Hepatocyte (in vitro differentiated cells): ENCODE results near the gene PLEKHF1. TPM values are rescaled to one million over a fixed set of nuclear protein-coding genes. Genes with fewer than 3 reads are reported as not detected.

Experiments
- DNase-seq: peaks from one replicate; pipeline ENCODE4 v3.0.0-alpha.2; 2016; ENCODE audit warnings: low spot score
- H2AFZ ChIP-seq: fragments of 200-600 bp; sonication (generic); 2 replicates; pipeline ENCODE4 v1.6.0; 2016; ENCODE audit warnings: antibody characterized with exemption, mild to moderate bottlenecking
- H3K27ac ChIP-seq: fragments of 200-600 bp; sonication (generic); 2 replicates; pipeline ENCODE4 v1.5.1; 2016; ENCODE audit warnings: mild to moderate bottlenecking
- H3K27me3 ChIP-seq: fragments of 200-600 bp; sonication (generic); 2 replicates; pipeline ENCODE4 v1.6.1; 2016
- H3K36me3 ChIP-seq: fragments of 200-600 bp; sonication (generic); replicated peaks from 2 replicates; pipeline ENCODE4 v1.5.1; 2016; ENCODE audit warnings: low read depth; ENCODE audit not compliant: insufficient read depth
- H3K4me1 ChIP-seq: fragments of 200-600 bp; sonication (generic); 2 replicates; pipeline ENCODE4 v1.5.1; 2016; ENCODE audit warnings: mild to moderate bottlenecking, moderate library complexity; ENCODE audit not compliant: insufficient read depth
- H3K4me2 ChIP-seq: fragments of 200-600 bp; sonication (generic); 2 replicates; pipeline ENCODE4 v1.6.0; 2016
- H3K4me3 ChIP-seq: fragments of 200-600 bp; sonication (generic); 2 replicates; pipeline ENCODE4 v1.5.1; 2016; ENCODE audit warnings: mild to moderate bottlenecking
- H3K79me2 ChIP-seq: fragments of 200-600 bp; sonication (generic); 2 replicates; pipeline ENCODE4 v1.6.0; 2017; ENCODE audit warnings: mild to moderate bottlenecking
- H3K9me2 ChIP-seq: fragments of 200-600 bp; sonication (generic); replicated peaks from 2 replicates; pipeline ENCODE4 v1.6.0; 2017; ENCODE audit warnings: mild to moderate bottlenecking; ENCODE audit not compliant: insufficient read depth
- H3K9me3 ChIP-seq: fragments of 200-600 bp; sonication (generic); 2 replicates; pipeline ENCODE4 v1.5.1; 2016; ENCODE audit warnings: low read depth, mild to moderate bottlenecking
- H4K20me1 ChIP-seq: fragments of 200-600 bp; sonication (generic); 2 replicates; pipeline ENCODE4 v1.6.0; 2016; ENCODE audit warnings: mild to moderate bottlenecking; ENCODE audit not compliant: insufficient read depth, poor library complexity, severe bottlenecking
- CTCF ChIP-seq: fragments of 200-600 bp; sonication (generic); IDR thresholded peaks from 2 replicates; pipeline ENCODE4 v1.5.1; 2016; ENCODE audit warnings: antibody characterized with exemption, mild to moderate bottlenecking; ENCODE audit not compliant: poor library complexity
- EZH2 ChIP-seq: fragments of 200-600 bp; sonication (generic); IDR thresholded peaks from 2 replicates; pipeline ENCODE4 v1.6.1; 2016; ENCODE audit warnings: antibody characterized with exemption, mild to moderate bottlenecking, borderline replicate concordance
- EZH2phosphoT487 ChIP-seq: fragments of 200-600 bp; sonication (generic); IDR thresholded peaks from one replicate; pipeline ENCODE4 v1.6.1; 2018; ENCODE audit warnings: antibody characterized with exemption, mild to moderate bottlenecking, low read depth, moderate library complexity; ENCODE audit not compliant: unreplicated experiment, severe bottlenecking
- WGBS: methylation state at CpG from one replicate; pipeline ENCODE4 v1.1.6; 2016; ENCODE audit warnings: low lambda C conversion rate; ENCODE audit errors: missing lambda C conversion rate; 5-methylcytosine and 5-hydroxymethylcytosine counted together
- polyA plus RNA-seq: library from polyadenylated mRNA; unstranded; fragments of >200 nt; fragmentation: Nextera tagmentation; extraction: Ambion mirVana; gene quantifications from 2 replicates; pipeline ENCODE4 v1.2.1, GENCODE V29; 2016
- total RNA-seq: library from RNA; depleted of rRNA; stranded (reverse); fragments of >200 nt; gene quantifications from 2 replicates; pipeline ENCODE4 v1.2.3, GENCODE V29; 2014

The PLEKHF1 gene
- total and polyA plus RNA-seq, 2 experiments from 2014 or later: 2.4 to 2.7 TPM

GRCh38 chr19:29667387-29667783 is 2.1 kb downstream of the PLEKHF1 start:
- Histone ChIP-seq H3K4me1 (peaks cover 31% of the 10 kb centered on the region), H3K79me2 (no peaks in the 10 kb centered on the region), H3K9me2 (no peaks in the 10 kb centered on the region), H3K36me3 (no peaks in the 10 kb centered on the region), H3K9me3 (no peaks in the 10 kb centered on the region), H3K4me3 (no peak overlapping the region), H2AFZ (no peak overlapping the region), H4K20me1 (no peaks in the 10 kb centered on the region), H3K4me2 (peak overlapping the region; percentile 98), H3K27ac (no peak overlapping the region), H3K27me3 (no peaks in the 10 kb centered on the region)
- TF ChIP-seq CTCF: no peak
- no peak for TF ChIP-seq EZH2phosphoT487
- TF ChIP-seq EZH2: no peak
- DNase-seq: no peak
- WGBS: 85% methylated on average over 11 of the region's 11 CpGs

- Histone ChIP-seq H3K4me3 (no peak overlapping the region), H3K27ac (no peak overlapping the region), H4K20me1 (no peaks in the 10 kb centered on the region), H3K27me3 (no peaks in the 10 kb centered on the region), H3K9me3 (no peaks in the 10 kb centered on the region), H2AFZ (no peak overlapping the region), H3K9me2 (no peaks in the 10 kb centered on the region), H3K79me2 (no peaks in the 10 kb centered on the region), H3K4me2 (no peak overlapping the region), H3K4me1 (peaks cover 26% of the 10 kb centered on the region), H3K36me3 (no peaks in the 10 kb centered on the region)
- no peak for DNase-seq
- 88% methylated on average over 7 of the region's 7 CpGs for WGBS
- TF ChIP-seq EZH2: no peak
- no peak for TF ChIP-seq CTCF
- TF ChIP-seq EZH2phosphoT487: no peak
Measured at GRCh38 chr19:29667901-29668341, 2.7 kb downstream of the PLEKHF1 start.

- Histone ChIP-seq H3K4me1 (peaks cover 21% of the 10 kb centered on the region), H3K79me2 (no peaks in the 10 kb centered on the region), H4K20me1 (no peaks in the 10 kb centered on the region), H3K9me3 (no peaks in the 10 kb centered on the region), H3K9me2 (no peaks in the 10 kb centered on the region), H2AFZ (no peak overlapping the region), H3K36me3 (no peaks in the 10 kb centered on the region), H3K4me3 (no peak overlapping the region), H3K4me2 (no peak overlapping the region), H3K27me3 (no peaks in the 10 kb centered on the region), H3K27ac (no peak overlapping the region)
- TF ChIP-seq EZH2phosphoT487 (no peak), EZH2 (no peak), CTCF (no peak)
- no peak for DNase-seq
- 92% methylated on average over 13 of the region's 13 CpGs for WGBS
Measured at GRCh38 chr19:29668746-29669609, 3.7 kb downstream of the PLEKHF1 start.
